ENCODE results near the gene TSC1.

DNA sequence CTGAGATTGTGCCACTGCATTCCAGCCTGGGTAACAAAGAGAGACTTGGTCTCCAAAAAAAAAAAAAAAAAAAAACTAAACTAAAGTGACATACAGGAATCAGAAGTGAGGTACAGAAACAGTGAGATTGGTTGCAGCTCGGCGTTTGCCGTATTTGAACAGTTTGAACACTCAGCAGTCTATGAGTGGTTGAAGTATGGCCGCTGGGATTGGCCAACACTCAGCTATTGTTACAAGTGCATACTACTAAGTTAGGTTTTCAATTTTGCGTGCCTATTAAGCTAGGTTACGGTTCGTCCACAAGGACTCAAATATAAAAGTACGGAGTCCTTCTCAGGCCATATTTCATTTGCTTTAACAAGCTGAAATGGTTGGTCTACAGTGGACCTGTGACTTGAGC is 3.3 kb upstream of the TSC1 start:
- TF ChIP-seq EZH2phosphoT487 (IDR thresholded peaks at IDR 0.05; ENCODE audit: unreplicated experiment): no peak
- TF ChIP-seq CTCF (conservative IDR thresholded peaks at IDR 0.05; ENCODE audit: low read depth in 2 of 2): no peak
- TF ChIP-seq POLR2AphosphoS5 (IDR thresholded peaks at IDR 0.05; ENCODE audit: low read depth): no peak
- TF ChIP-seq EZH2 (IDR thresholded peaks at IDR 0.05; ENCODE audit: low read depth, unreplicated experiment): no peak
- TF ChIP-seq REST (IDR thresholded peaks at IDR 0.05; ENCODE audit: unreplicated experiment): no peak
- TF ChIP-seq NANOG (IDR thresholded peaks at IDR 0.05; ENCODE audit: borderline replicate concordance): no peak
- no peak for TF ChIP-seq JUNB (IDR thresholded peaks at IDR 0.05; ENCODE audit: unreplicated experiment)
- TF ChIP-seq CREB1 (CRISPR knock-in tag; IDR thresholded peaks at IDR 0.05; ENCODE audit: low read depth): no peak
- TF ChIP-seq ZNF462 (CRISPR knock-in tag; IDR thresholded peaks at IDR 0.05): no peak
- TF ChIP-seq, protein P1, sequence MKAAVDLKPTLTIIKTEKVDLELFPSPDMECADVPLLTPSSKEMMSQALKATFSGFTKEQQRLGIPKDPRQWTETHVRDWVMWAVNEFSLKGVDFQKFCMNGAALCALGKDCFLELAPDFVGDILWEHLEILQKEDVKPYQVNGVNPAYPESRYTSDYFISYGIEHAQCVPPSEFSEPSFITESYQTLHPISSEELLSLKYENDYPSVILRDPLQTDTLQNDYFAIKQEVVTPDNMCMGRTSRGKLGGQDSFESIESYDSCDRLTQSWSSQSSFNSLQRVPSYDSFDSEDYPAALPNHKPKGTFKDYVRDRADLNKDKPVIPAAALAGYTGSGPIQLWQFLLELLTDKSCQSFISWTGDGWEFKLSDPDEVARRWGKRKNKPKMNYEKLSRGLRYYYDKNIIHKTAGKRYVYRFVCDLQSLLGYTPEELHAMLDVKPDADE (IDR thresholded peaks at IDR 0.05): no peak
- no peak for TF ChIP-seq ZNF331 (CRISPR knock-in tag; IDR thresholded peaks at IDR 0.05; ENCODE audit: low read depth)
- no peak for TF ChIP-seq STAT1 (IDR thresholded peaks at IDR 0.05; ENCODE audit: unreplicated experiment)

All from GM23338 (cell line).